Measurements from ENCODE around the gene LARP4B.

DNA sequence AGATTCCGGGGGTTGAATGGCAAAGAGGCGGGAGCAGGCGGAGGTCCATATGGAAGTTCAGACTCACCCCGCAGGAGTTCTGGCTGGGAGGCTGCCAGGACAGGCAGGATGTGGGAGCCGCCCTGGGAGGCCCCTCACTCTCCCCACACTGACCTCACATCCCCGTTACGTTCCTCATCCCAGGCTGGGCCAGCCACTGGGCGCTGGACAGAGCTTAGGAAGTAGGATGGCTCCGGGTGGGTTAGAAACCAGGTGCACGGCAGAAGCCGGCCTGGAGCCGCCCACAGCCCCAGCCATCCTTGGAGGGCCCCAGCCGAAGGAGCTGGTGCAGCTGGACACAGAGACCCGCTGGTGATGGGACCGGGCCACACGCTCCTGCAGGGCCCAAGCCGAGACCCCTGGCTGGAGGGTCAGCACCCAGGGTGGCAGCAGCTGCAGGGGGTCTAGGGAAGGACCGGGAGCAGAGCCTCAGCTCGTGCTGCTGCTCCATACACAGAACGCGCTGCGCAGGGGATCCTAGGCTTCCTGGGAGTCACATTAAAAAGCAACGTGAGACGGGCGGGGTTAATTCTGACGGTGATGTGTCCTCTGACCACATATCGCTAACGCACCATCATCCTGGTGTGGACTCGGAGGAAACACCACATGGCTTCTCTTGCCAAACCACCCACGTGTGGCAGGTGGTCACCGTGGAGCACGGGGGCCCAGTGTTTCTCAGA is 143.4 kb downstream of the LARP4B start:
- TF ChIP-seq GATA3 (IDR thresholded peaks at IDR 0.05; ENCODE audit: low read depth, low read length): no peak
- no peak for TF ChIP-seq GATA2 (IDR thresholded peaks at IDR 0.05; ENCODE audit: low read depth, low read length)
